H9 (cell line): Measurements from ENCODE around the gene ZNF217. TPM values are rescaled to one million over a fixed set of nuclear protein-coding genes. Genes with fewer than 3 reads are reported as not detected.

Experiments used
- DNase-seq: peaks from one replicate; pipeline ENCODE4 v3.0.0-alpha.2; 2017
- H2AFZ ChIP-seq: one replicate; pipeline ENCODE4 v1.6.1; 2013; ENCODE audit warnings: mild to moderate bottlenecking, low read length, control low read depth, moderate library complexity
- H2AK5ac ChIP-seq: 2 replicates; pipeline ENCODE4 v1.6.1; 2013; ENCODE audit warnings: low read length, control low read depth, mixed read lengths; ENCODE audit not compliant: insufficient read length
- H2BK120ac ChIP-seq: one replicate; pipeline ENCODE4 v1.6.1; 2013; ENCODE audit warnings: low read depth, mild to moderate bottlenecking, low read length, control low read depth, inconsistent platforms; ENCODE audit not compliant: poor library complexity, severe bottlenecking
- H2BK12ac ChIP-seq: 2 replicates; pipeline ENCODE4 v1.6.1; 2013; ENCODE audit warnings: low read length, control low read depth, mixed read lengths, low read depth; ENCODE audit not compliant: insufficient read length
- H2BK15ac ChIP-seq: 2 replicates; pipeline ENCODE4 v1.6.1; 2013; ENCODE audit warnings: low read depth, low read length, control low read depth
- H2BK20ac ChIP-seq: one replicate; pipeline ENCODE4 v1.6.1; 2013; ENCODE audit warnings: low read depth, mild to moderate bottlenecking, low read length, control low read depth, inconsistent platforms; ENCODE audit not compliant: poor library complexity, severe bottlenecking
- H2BK5ac ChIP-seq: 2 replicates; pipeline ENCODE4 v1.6.1; 2013; ENCODE audit warnings: low read length, control low read depth, mixed read lengths; ENCODE audit not compliant: insufficient read length
- H3K14ac ChIP-seq: 2 replicates; pipeline ENCODE4 v1.6.1; 2013; ENCODE audit warnings: low read length, control low read depth; ENCODE audit not compliant: insufficient read depth
- H3K18ac ChIP-seq: 2 replicates; pipeline ENCODE4 v1.6.1; 2013; ENCODE audit warnings: low read depth, mild to moderate bottlenecking, mixed read lengths, low read length, control low read depth; ENCODE audit not compliant: insufficient read length
- H3K23ac ChIP-seq: 2 replicates; pipeline ENCODE4 v1.6.1; 2013; ENCODE audit warnings: low read length, control low read depth, mixed read lengths, low read depth; ENCODE audit not compliant: insufficient read length
- H3K23me2 ChIP-seq: 2 replicates; pipeline ENCODE4 v1.6.1; 2013; ENCODE audit warnings: low read depth, mild to moderate bottlenecking, mixed read lengths, low read length, control low read depth; ENCODE audit not compliant: insufficient read length, poor library complexity, severe bottlenecking
- H3K27ac ChIP-seq: 2 replicates; pipeline ENCODE4 v1.5.1; 2013; ENCODE audit warnings: low read length, control low read depth, mixed read lengths, low read depth; ENCODE audit not compliant: insufficient read length
- H3K27me3 ChIP-seq: 2 replicates; pipeline ENCODE4 v1.6.1; 2013; ENCODE audit warnings: low read length, control low read depth, inconsistent platforms; ENCODE audit not compliant: insufficient read depth
- H3K4ac ChIP-seq: 2 replicates; pipeline ENCODE4 v1.6.1; 2013; ENCODE audit warnings: low read depth, mild to moderate bottlenecking, control low read depth, inconsistent platforms, low read length, moderate library complexity
- H3K4me1 ChIP-seq: 2 replicates; pipeline ENCODE4 v1.6.1; 2013; ENCODE audit warnings: low read length, control low read depth, inconsistent platforms; ENCODE audit not compliant: insufficient read depth
- H3K4me2 ChIP-seq: 2 replicates; pipeline ENCODE4 v1.6.1; 2013; ENCODE audit warnings: low read length, control low read depth, mixed read lengths; ENCODE audit not compliant: insufficient read length, insufficient read depth
- H3K56ac ChIP-seq: 2 replicates; pipeline ENCODE4 v1.6.1; 2013; ENCODE audit warnings: low read depth, mild to moderate bottlenecking, mixed read lengths, low read length, control low read depth; ENCODE audit not compliant: insufficient read length
- H3K79me1 ChIP-seq: 2 replicates; pipeline ENCODE4 v1.6.1; 2013; ENCODE audit warnings: low read depth, mild to moderate bottlenecking, moderate library complexity, low read length, control low read depth, inconsistent platforms; ENCODE audit not compliant: insufficient read depth, poor library complexity, severe bottlenecking
- H3K79me2 ChIP-seq: 2 replicates; pipeline ENCODE4 v1.6.1; 2013; ENCODE audit warnings: low read length, control low read depth, inconsistent platforms; ENCODE audit not compliant: insufficient read depth
- H3K9ac ChIP-seq: 2 replicates; pipeline ENCODE4 v1.6.1; 2013; ENCODE audit warnings: low read length, control low read depth, mixed read lengths; ENCODE audit not compliant: insufficient read length; ENCODE audit errors: extremely low read depth
- H3K9me3 ChIP-seq: one replicate; pipeline ENCODE4 v1.6.1; 2013; ENCODE audit warnings: low read depth, low read length, inconsistent platforms; ENCODE audit not compliant: control insufficient read depth
- H3T11ph ChIP-seq: one replicate; pipeline ENCODE4 v1.6.1; 2013; ENCODE audit warnings: mild to moderate bottlenecking, low read length, control low read depth, inconsistent platforms
- H4K20me1 ChIP-seq: one replicate; pipeline ENCODE4 v1.6.1; 2013; ENCODE audit not compliant: control insufficient read depth, insufficient read length, insufficient read depth
- H4K5ac ChIP-seq: 2 replicates; pipeline ENCODE4 v1.6.1; 2013; ENCODE audit warnings: low read depth, mild to moderate bottlenecking, mixed read lengths, low read length, control low read depth; ENCODE audit not compliant: insufficient read length
- H4K8ac ChIP-seq: replicated peaks from 2 replicates; pipeline ENCODE4 v1.6.1; 2013; ENCODE audit warnings: low read length, control low read depth, mixed read lengths, low read depth; ENCODE audit not compliant: insufficient read length
- H4K91ac ChIP-seq: 2 replicates; pipeline ENCODE4 v1.6.1; 2013; ENCODE audit warnings: low read depth, mild to moderate bottlenecking, moderate library complexity, mixed read lengths, low read length, control low read depth; ENCODE audit not compliant: insufficient read length
- H3K27ac Mint-ChIP-seq, 3 experiments: 2 replicates in 2 of 3; 3 replicates in 1 of 3; pipeline ENCODE4 v1.8.0; 2020 to 2021; ENCODE audit warnings: mixed read lengths in 3 of 3, mild to moderate bottlenecking in 1 of 3, moderate library complexity in 1 of 3
- H3K27me3 Mint-ChIP-seq: 2 replicates; pipeline ENCODE4 v1.8.0; 2021; ENCODE audit warnings: low read depth, mild to moderate bottlenecking, moderate library complexity, mixed read lengths
- H3K36me3 Mint-ChIP-seq, 3 experiments: 2 replicates in 2 of 3; 3 replicates in 1 of 3; pipeline ENCODE4 v1.8.0; 2020 to 2021; ENCODE audit warnings: low read depth in 3 of 3, mixed read lengths in 3 of 3; ENCODE audit not compliant: insufficient read depth in 1 of 3
- H3K4me1 Mint-ChIP-seq, 2 experiments: 2 replicates each; pipeline ENCODE4 v1.8.0; 2020; ENCODE audit warnings: mixed read lengths in 2 of 2
- H3K4me3 Mint-ChIP-seq, 2 experiments: 2 replicates in 1 of 2; 3 replicates in 1 of 2; pipeline ENCODE4 v1.8.0; 2020 to 2021; ENCODE audit warnings: mild to moderate bottlenecking in 2 of 2, mixed read lengths in 2 of 2, moderate library complexity in 1 of 2
- H3K9me3 Mint-ChIP-seq, 2 experiments: 2 replicates in 1 of 2; 3 replicates in 1 of 2; pipeline ENCODE4 v1.8.0; 2020; ENCODE audit warnings: mild to moderate bottlenecking in 2 of 2, mixed read lengths in 2 of 2, moderate library complexity in 1 of 2
- WGBS: extraction: QIAGEN DNeasy Blood & Tissue Kit; methylation state at CpG from one replicate; pipeline ENCODE4 v1.1.7; 2013; ENCODE audit warnings: missing lambda C conversion rate, low lambda C conversion rate, mixed read lengths; ENCODE audit not compliant: insufficient read length; ENCODE audit errors: extremely low coverage; 5-methylcytosine and 5-hydroxymethylcytosine counted together
- total RNA-seq: library from RNA; stranded (reverse); gene quantifications from 2 replicates; pipeline ENCODE4 v1.2.1, GENCODE V29; 2021
- TF ChIP-seq, protein P1 (sequence below): fragments of 200-600 bp; sonication (generic); conservative IDR thresholded peaks from 3 replicates; pipeline ENCODE4 v1.8.0; 2021; ENCODE audit warnings: antibody characterized with exemption, mild to moderate bottlenecking

The ZNF217 gene
- total RNA-seq, 1 experiment from 2014 or later = 82.8 TPM

DNA sequence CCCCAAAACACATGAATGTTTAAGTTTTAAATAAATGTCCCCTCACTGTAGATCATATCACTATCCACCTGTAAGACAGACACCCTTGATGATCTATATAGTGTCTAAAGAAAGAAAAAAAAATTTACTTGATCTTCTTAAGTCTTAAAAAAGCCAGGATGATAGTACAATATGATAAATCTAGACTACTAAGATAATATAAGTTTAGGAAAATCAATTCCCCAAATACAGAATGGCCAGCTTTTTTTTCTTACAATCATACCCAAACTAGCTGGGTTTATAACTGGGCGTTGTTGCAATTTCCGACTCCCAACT is 14.4 kb downstream of the ZNF217 start:
- Histone ChIP-seq H3K27ac (no peak overlapping the region), H3K14ac (no peak overlapping the region), H2BK12ac (no peak overlapping the region), H3K4me2 (no peak overlapping the region), H3T11ph (no peak overlapping the region), H2BK20ac (no peak overlapping the region), H4K5ac (no peak overlapping the region), H3K79me1 (peaks cover 9% of the 10 kb centered on the region), H4K20me1 (no peaks in the 10 kb centered on the region), H3K27me3 (no peaks in the 10 kb centered on the region), H2AFZ (no peak overlapping the region), H4K91ac (no peak overlapping the region), H3K79me2 (peaks cover 65% of the 10 kb centered on the region), H3K9ac (no peak overlapping the region), H4K8ac (no peak overlapping the region), H3K18ac (no peak overlapping the region), H3K56ac (no peak overlapping the region), H2BK5ac (no peak overlapping the region), H3K9me3 (no peaks in the 10 kb centered on the region), H3K4ac (no peak overlapping the region), H3K23ac (no peak overlapping the region), H2BK15ac (no peak overlapping the region), H2BK120ac (no peak overlapping the region), H3K23me2 (no peaks in the 10 kb centered on the region), H2AK5ac (no peak overlapping the region), H3K4me1 (no peaks in the 10 kb centered on the region)
- no CpG with 5 or more reads among the region's 2 CpGs for WGBS
- DNase-seq = no peak
- no peaks in the 10 kb centered on the region for H3K9me3 Mint-ChIP-seq
- H3K4me1 Mint-ChIP-seq = peaks cover 55 to 77% of the 10 kb centered on the region in 2 experiments
- H3K27ac Mint-ChIP-seq = peak overlapping the region in 1 of 3 experiments; percentile 95; a peak in 2 of 7 replicates
- H3K4me3 Mint-ChIP-seq = no peak overlapping the region
- peaks cover 53 to 83% (median 69%) of the 10 kb centered on the region in 3 experiments for H3K36me3 Mint-ChIP-seq
- TF ChIP-seq, protein P1, sequence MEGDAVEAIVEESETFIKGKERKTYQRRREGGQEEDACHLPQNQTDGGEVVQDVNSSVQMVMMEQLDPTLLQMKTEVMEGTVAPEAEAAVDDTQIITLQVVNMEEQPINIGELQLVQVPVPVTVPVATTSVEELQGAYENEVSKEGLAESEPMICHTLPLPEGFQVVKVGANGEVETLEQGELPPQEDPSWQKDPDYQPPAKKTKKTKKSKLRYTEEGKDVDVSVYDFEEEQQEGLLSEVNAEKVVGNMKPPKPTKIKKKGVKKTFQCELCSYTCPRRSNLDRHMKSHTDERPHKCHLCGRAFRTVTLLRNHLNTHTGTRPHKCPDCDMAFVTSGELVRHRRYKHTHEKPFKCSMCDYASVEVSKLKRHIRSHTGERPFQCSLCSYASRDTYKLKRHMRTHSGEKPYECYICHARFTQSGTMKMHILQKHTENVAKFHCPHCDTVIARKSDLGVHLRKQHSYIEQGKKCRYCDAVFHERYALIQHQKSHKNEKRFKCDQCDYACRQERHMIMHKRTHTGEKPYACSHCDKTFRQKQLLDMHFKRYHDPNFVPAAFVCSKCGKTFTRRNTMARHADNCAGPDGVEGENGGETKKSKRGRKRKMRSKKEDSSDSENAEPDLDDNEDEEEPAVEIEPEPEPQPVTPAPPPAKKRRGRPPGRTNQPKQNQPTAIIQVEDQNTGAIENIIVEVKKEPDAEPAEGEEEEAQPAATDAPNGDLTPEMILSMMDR = no peak
- no peaks in the 10 kb centered on the region for H3K27me3 Mint-ChIP-seq
